Liver (tissue), 9 donors: ENCODE results near the gene NKX1-2. TPM values are rescaled to one million over a fixed set of nuclear protein-coding genes. Genes with fewer than 3 reads are reported as not detected.

Source experiments
- DNase-seq: peaks from one replicate; pipeline ENCODE4 v3.0.0-alpha.2; 2017; ENCODE audit warnings: low spot score
- H3K27ac ChIP-seq, 2 donors: one replicate each; pipeline ENCODE4 v1.7.0; 2013; ENCODE audit warnings: inconsistent platforms in 2 of 2, low read length in 2 of 2, control low read depth in 1 of 2, low read depth in 1 of 2, mild to moderate bottlenecking in 1 of 2
- H3K27me3 ChIP-seq, 4 donors: one replicate each; pipeline versions ENCODE4 v1.6.1 to v1.7.0; 2013; ENCODE audit warnings: low read length in 3 of 4, inconsistent platforms in 1 of 4, mild to moderate bottlenecking in 1 of 4, moderate library complexity in 1 of 4; ENCODE audit not compliant: control insufficient read depth in 4 of 4, insufficient read depth in 4 of 4
- H3K36me3 ChIP-seq, 4 donors: one replicate each; pipeline versions ENCODE4 v1.6.1 to v1.7.0; 2013; ENCODE audit warnings: low read length in 3 of 4, mild to moderate bottlenecking in 3 of 4, low read depth in 1 of 4, moderate library complexity in 1 of 4; ENCODE audit not compliant: control insufficient read depth in 4 of 4, insufficient read depth in 3 of 4
- H3K4me1 ChIP-seq, 4 donors: one replicate each; pipeline versions ENCODE4 v1.6.1 to v1.7.0; 2013; ENCODE audit warnings: low read length in 3 of 4, mild to moderate bottlenecking in 3 of 4, moderate library complexity in 1 of 4; ENCODE audit not compliant: control insufficient read depth in 4 of 4, insufficient read depth in 4 of 4
- H3K4me3 ChIP-seq, 3 donors: one replicate each; pipeline versions ENCODE4 v1.6.1 to v1.7.0; 2013; ENCODE audit warnings: low read length in 3 of 3, control low read depth in 1 of 3, low read depth in 1 of 3, mild to moderate bottlenecking in 1 of 3
- H3K9ac ChIP-seq, 2 donors: one replicate each; pipeline ENCODE4 v1.7.0; 2013; ENCODE audit warnings: low read length in 2 of 2, mild to moderate bottlenecking in 2 of 2, moderate library complexity in 2 of 2, control low read depth in 1 of 2, low read depth in 1 of 2
- H3K9me3 ChIP-seq, 4 donors: one replicate each; pipeline versions ENCODE4 v1.6.1 to v1.7.0; 2013; ENCODE audit warnings: low read length in 3 of 4; ENCODE audit not compliant: control insufficient read depth in 4 of 4
- ATF3 ChIP-seq: IDR thresholded peaks from 2 replicates; pipeline ENCODE4 v1.6.1; 2016; ENCODE audit warnings: antibody characterized with exemption
- CTCF ChIP-seq: fragments of 150-350 bp; IDR thresholded peaks from 2 replicates; pipeline ENCODE4 v1.5.1; 2017; ENCODE audit warnings: improper control_type of control experiment, low read depth, low read length; ENCODE audit not compliant: missing input control
- EGR1 ChIP-seq, 2 donors: IDR thresholded peaks; 2 replicates each; pipeline ENCODE4 v1.6.1; 2016 to 2018; ENCODE audit warnings: antibody characterized with exemption in 2 of 2, low read depth in 2 of 2
- FOXA1 ChIP-seq: IDR thresholded peaks from 2 replicates; pipeline ENCODE4 v1.6.1; 2016; ENCODE audit warnings: antibody characterized with exemption
- FOXA2 ChIP-seq: IDR thresholded peaks from 2 replicates; pipeline ENCODE4 v1.6.1; 2016; ENCODE audit warnings: antibody characterized with exemption
- GABPA ChIP-seq, 2 donors: IDR thresholded peaks in 1 of 2; conservative IDR thresholded peaks in 1 of 2; 2 replicates each; pipeline ENCODE4 v1.6.1; 2016; ENCODE audit warnings: antibody characterized with exemption in 2 of 2, mild to moderate bottlenecking in 1 of 2, moderate library complexity in 1 of 2
- MAX ChIP-seq: IDR thresholded peaks from 2 replicates; pipeline ENCODE4 v1.6.1; 2016; ENCODE audit warnings: antibody characterized with exemption
- NR2F2 ChIP-seq: IDR thresholded peaks from 2 replicates; pipeline ENCODE4 v1.6.1; 2016; ENCODE audit warnings: antibody characterized with exemption
- RAD21 ChIP-seq, 2 donors: IDR thresholded peaks; 2 replicates each; pipeline ENCODE4 v1.6.1; 2016; ENCODE audit warnings: antibody characterized with exemption in 2 of 2, mild to moderate bottlenecking in 2 of 2
- REST ChIP-seq: IDR thresholded peaks from 2 replicates; pipeline ENCODE4 v1.6.1; 2016; ENCODE audit warnings: antibody characterized with exemption, mild to moderate bottlenecking
- SP1 ChIP-seq: IDR thresholded peaks from 2 replicates; pipeline ENCODE4 v1.6.1; 2018; ENCODE audit warnings: antibody characterized with exemption, mild to moderate bottlenecking
- TAF1 ChIP-seq: conservative IDR thresholded peaks from 2 replicates; pipeline ENCODE4 v1.6.1; 2016; ENCODE audit warnings: antibody characterized with exemption, mild to moderate bottlenecking
- YY1 ChIP-seq: IDR thresholded peaks from 2 replicates; pipeline ENCODE4 v1.6.1; 2016; ENCODE audit warnings: antibody characterized with exemption, mild to moderate bottlenecking
- ZBTB33 ChIP-seq: IDR thresholded peaks from 2 replicates; pipeline ENCODE4 v1.6.1; 2016; ENCODE audit warnings: antibody characterized with exemption
- WGBS: extraction: QIAGEN DNeasy Blood & Tissue Kit; methylation state at CpG from one replicate; pipeline ENCODE4 v1.1.7; 2013; 5-methylcytosine and 5-hydroxymethylcytosine counted together
- polyA plus RNA-seq, 2 donors: library from polyadenylated mRNA; stranded (reverse) in 1 of 2; unstranded in 1 of 2; fragments of 200-250 nt in 1 of 2; fragments of >200 nt in 1 of 2; fragmentation: Nextera tagmentation in 1 of 2; extraction: Ambion mirVana in 1 of 2; gene quantifications; one replicate each; pipeline versions ENCODE4 v1.2.1 to v1.2.3, GENCODE V29; 2013 to 2015
- total RNA-seq, 2 donors: library from RNA; depleted of rRNA; stranded (reverse); fragments of >200 nt; gene quantifications; one replicate each; pipeline ENCODE4 v1.2.3, GENCODE V29; 2014
- donor health status: healthy.
- donor health status: healthy.
- donor health status: healthy.
- donor health status: healthy.
- donor health status: healthy.

NKX1-2 gene
- total and polyA plus RNA-seq, 4 donors, result not detected

GRCh38 chr10:124474514-124475070 is 24.8 kb upstream of the NKX1-2 start:
- no peaks in the 10 kb centered on the region for H3K9me3 ChIP-seq
- no peaks in the 10 kb centered on the region for H3K36me3 ChIP-seq
- TF ChIP-seq MAX (no peak), FOXA1 (no peak), EGR1 (IDR thresholded peaks at IDR 0.05; ENCODE audit: low read depth in 2 of 2) (no peak), REST (no peak), SP1 (no peak), ATF3 (no peak), ZBTB33 (no peak), TAF1 (no peak), RAD21 (IDR thresholded peaks at IDR 0.05) (no peak), GABPA (IDR thresholded peaks at IDR 0.05 in 1 of 2, conservative IDR thresholded peaks at IDR 0.05 in 1 of 2) (no peak), NR2F2 (no peak), CTCF (no peak), FOXA2 (no peak), YY1 (no peak)
- H3K4me1 ChIP-seq, result peaks cover 15 to 55% (median 42%) of the 10 kb centered on the region in 4 donors
- no peak for DNase-seq
- no peak overlapping the region for H3K27ac ChIP-seq
- H3K27me3 ChIP-seq, result no peaks in the 10 kb centered on the region
- 62% methylated on average over 9 of the region's 9 CpGs for WGBS
- H3K4me3 ChIP-seq, result no peak overlapping the region
- H3K9ac ChIP-seq, result no peak overlapping the region

DNA sequence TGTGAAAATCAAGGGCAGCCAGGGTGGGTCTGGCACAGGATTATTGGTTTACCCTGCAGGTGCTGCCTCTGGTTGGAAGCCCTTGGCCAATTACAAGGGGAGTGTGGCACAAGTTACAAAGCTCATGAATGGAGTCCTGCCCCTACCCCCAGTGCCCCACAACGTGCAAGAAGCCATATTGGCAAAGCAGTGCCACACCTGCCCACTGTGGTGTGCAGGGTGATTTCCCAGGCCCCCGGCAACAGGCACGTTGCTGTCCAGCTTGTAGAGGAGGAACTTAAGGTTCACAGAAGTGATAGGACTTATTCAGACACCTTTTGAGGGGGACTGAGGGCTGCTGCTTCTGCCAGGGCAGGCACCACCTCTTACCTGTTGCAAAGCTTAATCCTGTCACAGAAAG is 23.2 kb upstream of the NKX1-2 start:
- H3K4me1 ChIP-seq, result peaks cover 22 to 65% (median 52%) of the 10 kb centered on the region in 4 donors
- no peak for DNase-seq
- 68% methylated on average over 3 of the region's 3 CpGs for WGBS
- peak overlapping the region in 1 of 2 donors; percentile 20 for H3K27ac ChIP-seq
- TF ChIP-seq GABPA (IDR thresholded peaks at IDR 0.05 in 1 of 2, conservative IDR thresholded peaks at IDR 0.05 in 1 of 2) (no peak), MAX (no peak)
- no peak overlapping the region for H3K4me3 ChIP-seq
- H3K9ac ChIP-seq, result no peak overlapping the region
- no peaks in the 10 kb centered on the region for H3K27me3 ChIP-seq
- no peaks in the 10 kb centered on the region for H3K9me3 ChIP-seq
- no peaks in the 10 kb centered on the region for H3K36me3 ChIP-seq
